Neutrophil (primary cell): ENCODE measurements around the gene RABAC1.
A peak's percentile ranks its signal among the peaks of the same experiment; 100 is the strongest.

Experiments used
- H3K27ac ChIP-seq: fragments of 200-600 bp; sonication (generic); 2 replicates; pipeline ENCODE4 v1.5.1; 2016; ENCODE audit warnings: mild to moderate bottlenecking, moderate library complexity
- H3K27me3 ChIP-seq: fragments of 200-600 bp; sonication (generic); 2 replicates; pipeline ENCODE4 v1.6.0; 2016; ENCODE audit warnings: mild to moderate bottlenecking
- H3K36me3 ChIP-seq: fragments of 200-600 bp; sonication (generic); 2 replicates; pipeline ENCODE4 v1.5.1; 2017
- H3K4me1 ChIP-seq, 2 experiments: fragments of 200-600 bp in 1 of 2; sonication (generic) in 1 of 2; 1 replicate in 1 of 2; 2 replicates in 1 of 2; pipeline versions ENCODE4 v1.5.1 to v1.6.1; 2013 to 2016; ENCODE audit warnings: low read depth in 1 of 2, low read length in 1 of 2, mild to moderate bottlenecking in 1 of 2, moderate library complexity in 1 of 2; ENCODE audit not compliant: control insufficient read depth in 1 of 2, insufficient read depth in 1 of 2
- H3K4me3 ChIP-seq, 2 experiments: fragments of 200-600 bp in 1 of 2; sonication (generic) in 1 of 2; 1 replicate in 1 of 2; 2 replicates in 1 of 2; pipeline ENCODE4 v1.5.1; 2013 to 2016; ENCODE audit warnings: low read depth in 1 of 2, low read length in 1 of 2, mild to moderate bottlenecking in 1 of 2, moderate library complexity in 1 of 2
- H3K9me3 ChIP-seq: fragments of 200-600 bp; sonication (generic); 2 replicates; pipeline ENCODE4 v1.5.1; 2016
- TF ChIP-seq, protein P1 (sequence below): fragments of 200-600 bp; sonication (generic); IDR thresholded peaks from 2 replicates; pipeline ENCODE4 v1.5.1; 2016; ENCODE audit warnings: antibody characterized with exemption

The RABAC1 gene

GRCh38 chr19:41936416-41936850, 22.7 kb downstream of the RABAC1 start:
- H3K4me3 ChIP-seq: no peak overlapping the region
- H3K4me1 ChIP-seq: peaks cover 0 to 12% of the 10 kb centered on the region in 2 experiments

DNA sequence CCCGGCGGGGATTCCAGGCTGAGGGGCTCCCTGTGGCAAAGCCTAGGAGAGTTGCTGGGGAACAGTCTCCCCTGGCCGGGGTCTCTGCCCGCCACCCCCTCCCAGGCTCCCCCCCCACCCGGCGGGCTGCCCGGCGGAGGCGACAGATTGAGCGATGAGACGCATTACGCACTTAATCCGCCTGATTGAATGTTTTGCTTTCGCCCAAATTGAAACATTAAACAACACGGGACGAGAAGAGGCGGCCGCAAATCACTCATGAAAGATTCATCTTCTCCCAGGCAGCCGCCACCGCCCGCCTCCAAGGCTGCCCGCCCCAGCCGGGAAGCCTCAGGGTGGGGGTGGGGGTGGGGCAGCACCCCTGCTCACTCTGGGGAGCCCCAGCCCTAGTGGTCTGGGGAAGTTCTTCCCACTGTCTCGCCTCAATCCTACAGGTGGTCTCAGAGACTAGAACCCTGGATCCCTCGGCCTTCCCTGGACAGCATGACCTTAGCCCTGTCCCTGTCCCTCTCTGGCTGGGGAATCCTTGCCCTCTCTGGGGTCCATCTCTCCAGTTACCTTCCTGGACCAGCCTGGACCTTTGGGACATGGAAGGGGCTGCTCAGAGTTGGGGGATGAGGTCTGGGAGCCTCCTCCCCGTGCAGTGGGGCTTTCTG, 23.2 kb downstream of the RABAC1 start:
- Histone ChIP-seq H3K4me3 (no peak overlapping the region), H3K27me3 (peaks cover 98% of the 10 kb centered on the region), H3K4me1 (peaks cover 0 to 12% of the 10 kb centered on the region in 2 experiments), H3K9me3 (no peaks in the 10 kb centered on the region), H3K27ac (no peak overlapping the region), H3K36me3 (no peaks in the 10 kb centered on the region)
- TF ChIP-seq, protein P1, sequence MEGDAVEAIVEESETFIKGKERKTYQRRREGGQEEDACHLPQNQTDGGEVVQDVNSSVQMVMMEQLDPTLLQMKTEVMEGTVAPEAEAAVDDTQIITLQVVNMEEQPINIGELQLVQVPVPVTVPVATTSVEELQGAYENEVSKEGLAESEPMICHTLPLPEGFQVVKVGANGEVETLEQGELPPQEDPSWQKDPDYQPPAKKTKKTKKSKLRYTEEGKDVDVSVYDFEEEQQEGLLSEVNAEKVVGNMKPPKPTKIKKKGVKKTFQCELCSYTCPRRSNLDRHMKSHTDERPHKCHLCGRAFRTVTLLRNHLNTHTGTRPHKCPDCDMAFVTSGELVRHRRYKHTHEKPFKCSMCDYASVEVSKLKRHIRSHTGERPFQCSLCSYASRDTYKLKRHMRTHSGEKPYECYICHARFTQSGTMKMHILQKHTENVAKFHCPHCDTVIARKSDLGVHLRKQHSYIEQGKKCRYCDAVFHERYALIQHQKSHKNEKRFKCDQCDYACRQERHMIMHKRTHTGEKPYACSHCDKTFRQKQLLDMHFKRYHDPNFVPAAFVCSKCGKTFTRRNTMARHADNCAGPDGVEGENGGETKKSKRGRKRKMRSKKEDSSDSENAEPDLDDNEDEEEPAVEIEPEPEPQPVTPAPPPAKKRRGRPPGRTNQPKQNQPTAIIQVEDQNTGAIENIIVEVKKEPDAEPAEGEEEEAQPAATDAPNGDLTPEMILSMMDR: no peak

More at GRCh38 chr19:41936416-41936850, 22.7 kb downstream of the RABAC1 start:
- Histone ChIP-seq H3K27ac (no peak overlapping the region), H3K36me3 (no peaks in the 10 kb centered on the region), H3K9me3 (no peaks in the 10 kb centered on the region), H3K27me3 (peaks cover 98% of the 10 kb centered on the region)
- TF ChIP-seq, protein P1: no peak

- H3K4me1 ChIP-seq: peaks cover 0 to 3% of the 10 kb centered on the region in 2 experiments
- no peaks in the 10 kb centered on the region for H3K9me3 ChIP-seq
- no peaks in the 10 kb centered on the region for H3K36me3 ChIP-seq
- H3K27ac ChIP-seq: no peak overlapping the region
- TF ChIP-seq, protein P1: peak; percentile 72
- peaks cover 98% of the 10 kb centered on the region for H3K27me3 ChIP-seq
- H3K4me3 ChIP-seq: no peak overlapping the region
These were observed 24.2 kb downstream of the RABAC1 start for GRCh38 chr19:41934849-41935374.

GRCh38 chr19:41933693-41934426, 25.3 kb downstream of the RABAC1 start:
- H3K4me1 ChIP-seq: peaks cover 2 to 3% of the 10 kb centered on the region in 2 experiments
- H3K27me3 ChIP-seq: peaks cover 98% of the 10 kb centered on the region
- no peak overlapping the region for H3K27ac ChIP-seq

GRCh38 chr19:41932720-41933332, 26.3 kb downstream of the RABAC1 start:
- H3K36me3 ChIP-seq: no peaks in the 10 kb centered on the region
- no peak overlapping the region for H3K27ac ChIP-seq
- peaks cover 98% of the 10 kb centered on the region for H3K27me3 ChIP-seq
- TF ChIP-seq, protein P1: no peak
- H3K4me1 ChIP-seq: peaks cover 7 to 14% of the 10 kb centered on the region in 2 experiments
- H3K9me3 ChIP-seq: no peaks in the 10 kb centered on the region
- no peak overlapping the region for H3K4me3 ChIP-seq

More at GRCh38 chr19:41933693-41934426, 25.3 kb downstream of the RABAC1 start:
- no peaks in the 10 kb centered on the region for H3K36me3 ChIP-seq
- H3K4me3 ChIP-seq: no peak overlapping the region
- no peaks in the 10 kb centered on the region for H3K9me3 ChIP-seq
- TF ChIP-seq, protein P1: no peak
